ENCODE data around the gene ATRN.

The ATRN gene

DNA sequence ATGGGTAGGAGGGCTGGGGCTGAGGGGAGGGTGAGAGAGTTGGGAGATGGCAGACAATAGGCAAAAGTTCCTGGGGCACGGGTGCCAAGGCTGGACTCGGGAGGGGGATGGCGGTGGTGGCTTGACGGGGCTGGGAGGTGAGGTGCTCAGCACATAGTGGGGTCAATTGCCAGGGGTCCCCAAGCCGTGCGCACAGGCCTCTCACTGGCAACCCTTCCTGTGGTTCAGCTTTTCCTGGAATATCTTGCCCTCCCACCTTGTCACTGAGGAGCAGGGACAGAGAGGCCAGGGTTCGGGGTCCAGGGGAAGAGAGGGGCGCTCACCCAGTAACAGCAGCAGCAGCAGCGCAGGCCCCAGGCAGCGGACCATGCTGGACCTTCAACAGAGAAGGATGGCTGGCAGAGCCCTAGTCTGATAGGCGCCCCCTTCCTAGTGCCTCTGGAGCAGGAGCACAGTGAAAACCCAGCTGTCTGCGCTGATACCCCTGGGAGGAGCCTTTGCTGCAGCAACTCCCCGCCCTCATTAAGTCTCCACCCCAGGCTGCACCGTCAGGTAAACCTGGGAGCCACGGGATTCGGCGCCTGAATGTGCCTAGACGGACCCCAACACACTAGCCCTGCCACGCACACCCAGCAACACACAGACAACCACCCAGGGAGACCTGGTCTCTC lies 192.3 kb downstream of the ATRN start, which contains the start of gene GFRA4:
TSS of gene GFRA4 (minus strand) at position 369 of the 671 bp plus-strand sequence. CDS start at position 369, 0 bp downstream.
- TF ChIP-seq, protein P1, sequence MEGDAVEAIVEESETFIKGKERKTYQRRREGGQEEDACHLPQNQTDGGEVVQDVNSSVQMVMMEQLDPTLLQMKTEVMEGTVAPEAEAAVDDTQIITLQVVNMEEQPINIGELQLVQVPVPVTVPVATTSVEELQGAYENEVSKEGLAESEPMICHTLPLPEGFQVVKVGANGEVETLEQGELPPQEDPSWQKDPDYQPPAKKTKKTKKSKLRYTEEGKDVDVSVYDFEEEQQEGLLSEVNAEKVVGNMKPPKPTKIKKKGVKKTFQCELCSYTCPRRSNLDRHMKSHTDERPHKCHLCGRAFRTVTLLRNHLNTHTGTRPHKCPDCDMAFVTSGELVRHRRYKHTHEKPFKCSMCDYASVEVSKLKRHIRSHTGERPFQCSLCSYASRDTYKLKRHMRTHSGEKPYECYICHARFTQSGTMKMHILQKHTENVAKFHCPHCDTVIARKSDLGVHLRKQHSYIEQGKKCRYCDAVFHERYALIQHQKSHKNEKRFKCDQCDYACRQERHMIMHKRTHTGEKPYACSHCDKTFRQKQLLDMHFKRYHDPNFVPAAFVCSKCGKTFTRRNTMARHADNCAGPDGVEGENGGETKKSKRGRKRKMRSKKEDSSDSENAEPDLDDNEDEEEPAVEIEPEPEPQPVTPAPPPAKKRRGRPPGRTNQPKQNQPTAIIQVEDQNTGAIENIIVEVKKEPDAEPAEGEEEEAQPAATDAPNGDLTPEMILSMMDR (conservative IDR thresholded peaks at IDR 0.05; ENCODE audit: low read depth) = no peak
- DNase-seq (ENCODE audit: low spot score) = no peak
- POLR2A ChIA-PET (ENCODE audit: low non-redundant PET) = interaction anchor here (0.6 kb wide), 1 partner anchor 103 kb away, joined by 13 read pairs; no protein-coding TSS in a partner anchor
- CTCF ChIA-PET = interaction anchor here (0.6 kb wide), 1 partner anchor 10 kb away, joined by 4 read pairs; no protein-coding TSS in a partner anchor
- no peak within 1 kb of the TSS for H3K27ac ChIP-seq

DNA sequence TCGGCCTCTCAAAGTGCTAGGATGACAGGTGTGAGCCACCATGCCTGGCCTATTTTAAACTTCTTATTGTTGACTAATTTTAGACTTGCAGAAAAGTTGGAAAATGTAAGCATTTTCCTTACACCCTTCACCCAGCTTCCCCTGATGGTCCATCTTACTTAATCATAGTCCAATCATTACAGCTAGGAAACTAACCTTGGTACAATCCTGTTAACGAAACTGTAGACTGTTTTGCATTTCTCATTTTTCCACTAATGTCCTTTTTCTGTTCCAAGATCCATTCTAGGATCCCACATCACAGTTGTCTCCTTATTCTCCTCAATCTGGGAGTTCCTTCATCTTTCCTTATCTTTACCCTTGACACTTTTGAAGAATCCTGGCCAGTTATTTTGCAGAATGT lies 193.0 kb downstream of the ATRN start:
- ChIA-PET POLR2A (ENCODE audit: low non-redundant PET) (interaction anchor here (0.6 kb wide), 1 partner anchor 102 kb away, joined by 13 read pairs; no protein-coding TSS in a partner anchor), CTCF (interaction anchor here (0.6 kb wide), 1 partner anchor 11 kb away, joined by 4 read pairs; no protein-coding TSS in a partner anchor)
- TF ChIP-seq, protein P1 (conservative IDR thresholded peaks at IDR 0.05; ENCODE audit: low read depth) = no peak
- no peak overlapping the region for H3K27ac ChIP-seq
- no peak for DNase-seq (ENCODE audit: low spot score)

DNA sequence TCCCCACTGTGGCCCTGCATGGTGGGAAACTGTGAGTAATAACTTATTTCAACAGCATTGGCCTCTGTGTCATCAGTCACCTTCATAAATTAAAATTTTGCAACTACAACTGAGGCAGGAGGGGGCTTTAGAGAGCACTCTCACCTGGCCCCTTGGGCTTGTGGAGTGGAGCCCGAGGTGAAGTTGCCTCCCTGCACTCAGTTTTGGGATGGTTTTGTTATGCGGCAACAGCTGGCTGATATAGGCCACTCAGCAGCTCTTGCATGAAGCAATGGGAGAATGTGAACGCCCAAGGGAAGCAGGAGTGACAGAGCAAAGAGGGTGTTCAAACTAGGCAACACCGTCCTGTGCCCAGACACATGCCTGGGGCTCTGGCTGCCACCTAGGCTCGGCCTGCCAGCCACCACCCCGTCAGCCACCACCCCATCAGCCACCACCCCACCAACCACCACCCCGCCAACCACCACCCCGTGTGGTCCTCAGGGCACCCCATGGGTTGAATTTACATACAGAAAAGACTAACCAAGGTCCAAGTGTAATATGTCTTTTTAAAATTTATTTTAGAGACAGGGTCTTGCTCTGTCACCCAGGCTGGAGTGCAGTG lies 196.7 kb downstream of the ATRN start:
- CTCF ChIA-PET = interaction anchor here (1.7 kb wide), 1 partner anchor 9 kb away, joined by 9 read pairs; no protein-coding TSS in a partner anchor
- TF ChIP-seq, protein P1 (conservative IDR thresholded peaks at IDR 0.05; ENCODE audit: low read depth) = no peak
- no peak for DNase-seq (ENCODE audit: low spot score)
- POLR2A ChIA-PET (ENCODE audit: low non-redundant PET) = no interaction called here
- no peak overlapping the region for H3K27ac ChIP-seq

DNA sequence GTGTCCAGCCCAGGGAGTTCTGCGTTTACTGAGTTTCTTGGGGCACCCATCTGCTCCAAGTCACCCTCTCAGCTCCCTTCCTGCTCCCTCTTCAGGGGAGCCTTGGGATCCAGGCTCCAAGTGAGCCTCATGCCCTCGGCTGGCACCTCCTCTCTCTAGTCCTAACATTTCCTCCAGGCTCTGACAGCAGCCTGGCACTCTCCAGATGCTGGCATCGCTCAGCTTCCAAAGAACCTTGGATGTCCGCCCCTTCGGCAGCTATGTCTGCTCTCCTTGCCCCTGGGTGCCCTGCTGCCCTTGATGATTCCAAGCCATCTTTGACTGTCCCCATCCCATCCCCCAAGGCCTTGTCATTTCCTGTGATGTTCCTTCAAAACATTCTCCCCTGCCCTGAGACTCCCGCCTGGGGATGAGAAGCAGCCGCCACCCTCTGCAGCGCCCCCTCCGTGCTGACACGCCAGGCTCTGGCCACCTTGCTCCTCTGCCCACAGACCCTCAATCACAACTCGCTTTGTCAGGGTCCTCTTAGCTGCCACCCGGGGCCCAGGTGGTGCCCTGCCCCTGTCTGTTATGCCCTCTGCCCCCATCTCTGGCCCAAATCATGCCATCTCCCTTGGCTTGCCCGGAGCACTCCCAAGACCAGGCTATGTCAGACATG lies 199.0 kb downstream of the ATRN start:
- POLR2A ChIA-PET (ENCODE audit: low non-redundant PET) = interaction anchor here (0.6 kb wide), 1 partner anchor 82 kb away, joined by 3 read pairs; no protein-coding TSS in a partner anchor
- DNase-seq (ENCODE audit: low spot score) = no peak
- TF ChIP-seq, protein P1 (conservative IDR thresholded peaks at IDR 0.05; ENCODE audit: low read depth) = no peak
- CTCF ChIA-PET = interaction anchor here (0.6 to 1.2 kb wide), 2 partner anchors 41 to 67 kb away, joined by 4 to 8 read pairs; no protein-coding TSS in a partner anchor
- no peak overlapping the region for H3K27ac ChIP-seq

DNA sequence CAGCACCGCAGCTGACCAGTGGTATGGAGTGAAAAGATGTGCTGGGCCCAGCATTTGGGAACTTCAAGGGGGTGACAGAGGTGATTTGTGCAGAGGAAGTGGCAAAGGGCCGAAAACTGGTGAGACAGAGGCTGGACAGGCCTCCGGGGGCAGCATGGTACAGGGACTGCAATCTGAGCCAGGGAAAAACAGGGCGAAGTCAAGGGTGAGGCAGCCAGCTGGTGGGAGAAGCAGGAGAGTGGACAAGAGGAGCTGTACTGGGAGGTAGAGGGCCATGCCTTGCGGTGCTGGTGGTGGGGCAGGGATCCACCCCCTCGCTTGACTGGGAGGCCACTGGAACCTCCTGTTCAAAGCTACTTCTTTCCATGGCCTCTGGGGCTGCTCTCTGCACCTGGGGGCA lies 199.7 kb downstream of the ATRN start:
- POLR2A ChIA-PET (ENCODE audit: low non-redundant PET) = interaction anchor here (0.6 kb wide), 1 partner anchor 83 kb away, joined by 3 read pairs; no protein-coding TSS in a partner anchor
- TF ChIP-seq, protein P1 (conservative IDR thresholded peaks at IDR 0.05; ENCODE audit: low read depth) = no peak
- H3K27ac ChIP-seq = no peak overlapping the region
- CTCF ChIA-PET = interaction anchor here (0.6 to 1.0 kb wide), 3 partner anchors 10 to 66 kb away, joined by 3 to 4 read pairs (median 3); no protein-coding TSS in a partner anchor
- DNase-seq (ENCODE audit: low spot score) = no peak

DNA sequence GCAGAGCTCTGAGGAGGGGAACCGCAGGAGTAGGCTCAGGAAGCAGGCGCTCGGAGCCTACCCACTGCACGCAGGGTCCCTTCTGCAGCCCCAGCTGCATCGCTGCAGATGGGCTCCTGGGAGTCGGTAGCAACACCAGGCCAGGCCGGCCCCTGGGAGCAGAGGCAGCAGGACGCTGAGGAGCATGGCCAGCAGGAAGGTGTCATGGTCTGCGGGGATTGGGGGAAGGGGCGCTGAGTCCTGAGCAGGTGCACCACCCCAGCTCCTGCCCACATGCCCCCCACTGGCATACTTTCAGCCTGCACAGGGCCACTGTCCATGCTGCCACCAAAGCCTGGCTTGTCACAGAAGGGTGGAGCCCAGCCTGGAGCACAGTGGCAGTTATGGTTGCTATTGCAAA lies 200.1 kb downstream of the ATRN start:
- DNase-seq (ENCODE audit: low spot score) = no peak
- TF ChIP-seq, protein P1 (conservative IDR thresholded peaks at IDR 0.05; ENCODE audit: low read depth) = no peak
- ChIA-PET CTCF (interaction anchor here (0.6 to 1.0 kb wide), 3 partner anchors 11 to 380 kb away, joined by 3 to 4 read pairs (median 3); no protein-coding TSS in a partner anchor), POLR2A (ENCODE audit: low non-redundant PET) (no interaction called here)
- H3K27ac ChIP-seq = no peak overlapping the region
